Motor neuron (in vitro differentiated cells): ENCODE data around the gene INPP5D. TPM values are rescaled to one million over a fixed set of nuclear protein-coding genes. Genes with fewer than 3 reads are reported as not detected.
"Not testable (repeated sequence)": the region's sequence is repeated elsewhere in the genome, so short reads cannot be mapped to it uniquely, and the experiment has no call there.

Experiments used
- ATAC-seq, 8 experiments: fragments of 200-7000 bp; cut with Tn5 transposase; replicated peaks in 6 of 8; 2 replicates each; pipeline ENCODE4 v1.8.0; 2021; ENCODE audit warnings: mild to moderate bottlenecking in 8 of 8, moderate library complexity in 8 of 8
- H3K27ac ChIP-seq, 2 donors: fragments of 250-450 bp; sonication (Bioruptor Pico); 2 replicates each; pipeline ENCODE4 v1.9.0; 2021; ENCODE audit warnings: antibody characterized with exemption in 2 of 2, mild to moderate bottlenecking in 2 of 2, moderate library complexity in 1 of 2
- H3K4me1 ChIP-seq, 2 donors: fragments of 250-450 bp; sonication (Bioruptor Pico); replicated peaks in 1 of 2; 2 replicates each; pipeline ENCODE4 v1.6.1; 2021; ENCODE audit warnings: antibody characterized with exemption in 2 of 2, mild to moderate bottlenecking in 2 of 2, moderate library complexity in 1 of 2
- H3K4me3 ChIP-seq, 5 donors: fragments of 250-450 bp; sonication (Bioruptor Pico); 2 replicates each; pipeline ENCODE4 v1.9.0; 2021; ENCODE audit warnings: antibody characterized with exemption in 5 of 5, mild to moderate bottlenecking in 5 of 5, moderate library complexity in 4 of 5
- WGBS, 10 experiments: fragments of 450-650 bp; shearing (Covaris generic); methylation state at CpG; one replicate each; pipeline ENCODE4 v1.0.0; 2022; 5-methylcytosine and 5-hydroxymethylcytosine counted together
- in situ Hi-C, 9 experiments: fragments of 400-800 bp; cut with MboI; loops; one replicate each; pipeline ENCODE4 v1.15.0; 2021; ENCODE audit warnings: low sequenced_read_pairs in 9 of 9, low pct_unique_long_range_greater_than_20kb in 2 of 9; ENCODE audit not compliant: unreplicated experiment in 9 of 9
- total RNA-seq, 8 experiments: library from RNA; unstranded; fragments of 300-600 nt; gene quantifications; 2 replicates each; pipeline versions ENCODE4 v1.2.3 to v1.2.4, GENCODE V29; 2022

The INPP5D gene
- total RNA-seq, 8 experiments from 2014 or later, result 2.0 to 8.5 (median 3.8) TPM

DNA sequence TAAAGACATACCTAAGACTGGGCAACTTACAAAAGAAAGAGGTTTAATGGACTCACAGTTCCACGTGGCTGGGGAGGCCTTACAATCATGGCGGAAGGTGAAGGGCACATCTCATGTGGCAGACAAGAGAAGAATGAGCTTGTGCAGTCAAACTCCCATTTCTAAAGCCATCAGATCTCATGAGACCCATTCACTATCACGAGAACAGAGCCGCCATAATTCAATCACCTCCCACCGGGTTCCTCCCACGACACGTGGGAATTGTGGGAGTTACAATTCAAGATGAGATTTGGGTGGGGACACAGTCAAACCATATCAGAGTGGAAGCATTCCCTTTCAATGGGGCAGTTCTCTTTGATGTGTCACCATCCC, 39.7 kb downstream of the INPP5D start:
- in situ Hi-C loops, H3K27ac ChIP-seq, ATAC-seq, H3K4me3 ChIP-seq, H3K4me1 ChIP-seq: not testable (repeated sequence)
- 71 to 100% (median 100%) methylated on average over 1 to 4 of the region's 7 CpGs; no CpG with 5 or more reads in 7 of the 10 experiments for WGBS, 10 experiments

DNA sequence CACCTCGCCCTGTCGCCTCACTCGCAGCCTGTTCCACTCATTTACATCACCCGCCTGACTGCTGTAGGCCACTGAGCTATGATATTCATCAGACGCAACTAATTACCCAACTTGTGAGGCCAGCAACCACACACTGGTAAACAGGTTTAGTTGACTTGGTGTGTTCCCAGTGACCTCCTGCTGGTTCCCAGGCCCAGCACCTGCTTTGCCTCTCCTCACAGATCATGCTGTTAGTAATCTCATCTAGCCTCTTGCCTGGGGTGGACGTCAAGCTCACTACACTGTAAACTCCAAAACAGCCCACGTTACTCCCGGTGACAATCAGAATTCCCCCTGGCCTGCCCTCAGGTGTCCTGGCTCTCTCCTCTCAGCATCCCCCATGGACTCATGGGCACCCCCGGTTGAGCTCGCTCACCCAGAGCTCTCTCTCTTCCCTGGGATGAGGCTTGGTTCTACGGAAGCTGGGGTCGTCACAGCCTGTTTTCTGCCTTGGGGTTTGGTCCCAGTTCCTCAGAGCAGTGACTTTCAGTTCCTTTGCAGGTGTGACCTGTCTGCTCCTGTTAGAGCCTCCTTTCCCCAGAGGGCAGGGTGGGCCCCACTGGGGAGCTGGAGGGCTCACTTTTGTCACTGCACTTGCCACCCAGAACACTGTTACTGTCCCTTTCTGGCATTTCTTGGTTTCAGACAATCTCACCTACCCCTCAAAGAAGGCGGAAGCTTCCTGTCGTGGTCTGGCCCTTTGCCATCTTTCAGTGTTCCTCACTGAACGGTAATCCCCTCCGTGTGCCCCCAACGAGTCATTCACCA, 40.3 kb downstream of the INPP5D start:
- Histone ChIP-seq H3K4me1 (peaks cover 0 to 2% of the 10 kb centered on the region in 2 donors), H3K4me3 (no peak overlapping the region), H3K27ac (no peak overlapping the region)
- WGBS, 10 experiments, result 33 to 93% (median 80%) methylated on average over 1 to 6 of the region's 17 CpGs; no CpG with 5 or more reads in 3 of the 10 experiments
- in situ Hi-C loops, result no loop called here
- ATAC-seq, result no peak

- Histone ChIP-seq H3K27ac (no peak overlapping the region), H3K4me1 (peaks cover 0 to 2% of the 10 kb centered on the region in 2 donors), H3K4me3 (no peak overlapping the region)
- in situ Hi-C loops, result no loop called here
- 17 to 100% (median 68%) methylated on average over 1 to 4 of the region's 4 CpGs; no CpG with 5 or more reads in 4 of the 10 experiments for WGBS, 10 experiments
- no peak for ATAC-seq
These were observed 41.0 kb downstream of the INPP5D start for GRCh38 chr2:233101141-233101540.

- no peak for ATAC-seq
- 57 to 100% (median 79%) methylated on average over 1 to 8 of the region's 8 CpGs; no CpG with 5 or more reads in 2 of the 10 experiments for WGBS, 10 experiments
- H3K4me3 ChIP-seq, result no peak overlapping the region
- H3K27ac ChIP-seq, result no peak overlapping the region
- peaks cover 0 to 2% of the 10 kb centered on the region in 2 donors for H3K4me1 ChIP-seq
- in situ Hi-C loops, result no loop called here
These were observed 41.7 kb downstream of the INPP5D start for GRCh38 chr2:233101816-233102215.

- 53 to 100% (median 72%) methylated on average over 1 to 9 of the region's 17 CpGs; no CpG with 5 or more reads in 2 of the 10 experiments for WGBS, 10 experiments
- in situ Hi-C loops, result no loop called here
- Histone ChIP-seq H3K4me3 (no peak overlapping the region), H3K4me1 (no peaks in the 10 kb centered on the region), H3K27ac (no peak overlapping the region)
- ATAC-seq, result no peak
These were observed 45.2 kb downstream of the INPP5D start for GRCh38 chr2:233105156-233105895.

DNA sequence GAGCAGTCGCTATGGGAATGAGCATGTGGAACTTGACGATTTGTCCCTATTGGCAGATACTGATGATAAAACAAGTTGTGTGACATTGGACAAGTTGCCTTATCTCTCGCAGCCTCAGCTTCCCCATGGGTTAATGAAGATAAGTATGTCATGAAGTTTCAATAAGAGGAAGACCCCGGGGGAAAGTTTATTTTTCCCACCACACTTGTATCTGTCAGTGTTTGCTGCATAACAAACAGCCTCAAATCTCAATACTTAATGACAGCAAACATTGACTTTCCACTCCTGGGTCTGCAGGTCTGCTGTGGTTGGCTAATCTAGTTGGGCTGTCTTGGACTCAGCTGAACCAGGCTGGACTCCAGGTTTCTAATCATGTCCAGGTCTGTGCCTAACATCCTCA, 45.8 kb downstream of the INPP5D start:
- in situ Hi-C loops, result no loop called here
- 8 to 100% (median 79%) methylated on average over 1 to 4 of the region's 4 CpGs; no CpG with 5 or more reads in 1 of the 10 experiments for WGBS, 10 experiments
- Histone ChIP-seq H3K4me1 (no peaks in the 10 kb centered on the region), H3K27ac (no peak overlapping the region), H3K4me3 (no peak overlapping the region)
- no peak for ATAC-seq

DNA sequence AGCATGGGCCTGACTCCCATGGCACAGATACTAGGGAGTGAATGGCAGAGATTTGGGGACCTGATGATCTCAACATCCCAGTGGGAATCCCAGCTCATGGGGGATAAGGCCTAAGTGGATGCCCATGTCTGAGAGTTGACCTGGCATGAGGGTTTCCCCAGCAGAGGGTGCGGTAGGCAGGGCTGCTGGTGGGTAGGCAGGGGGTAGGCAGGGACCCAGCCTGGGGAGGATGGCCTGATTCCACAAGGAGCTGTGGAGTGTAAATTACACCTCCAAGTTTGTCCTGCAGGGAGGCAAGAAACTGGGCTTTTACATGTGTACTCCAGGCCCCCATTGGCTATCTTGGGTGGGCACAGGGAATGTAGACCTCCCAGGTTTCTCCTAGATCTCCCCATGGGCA, 46.9 kb downstream of the INPP5D start:
- no peak for ATAC-seq
- in situ Hi-C loops, result no loop called here
- no peaks in the 10 kb centered on the region for H3K4me1 ChIP-seq
- no peak overlapping the region for H3K4me3 ChIP-seq
- H3K27ac ChIP-seq, result no peak overlapping the region
- 80 to 100% (median 100%) methylated on average over 1 of the region's 1 CpG; no CpG with 5 or more reads in 7 of the 10 experiments for WGBS, 10 experiments

DNA sequence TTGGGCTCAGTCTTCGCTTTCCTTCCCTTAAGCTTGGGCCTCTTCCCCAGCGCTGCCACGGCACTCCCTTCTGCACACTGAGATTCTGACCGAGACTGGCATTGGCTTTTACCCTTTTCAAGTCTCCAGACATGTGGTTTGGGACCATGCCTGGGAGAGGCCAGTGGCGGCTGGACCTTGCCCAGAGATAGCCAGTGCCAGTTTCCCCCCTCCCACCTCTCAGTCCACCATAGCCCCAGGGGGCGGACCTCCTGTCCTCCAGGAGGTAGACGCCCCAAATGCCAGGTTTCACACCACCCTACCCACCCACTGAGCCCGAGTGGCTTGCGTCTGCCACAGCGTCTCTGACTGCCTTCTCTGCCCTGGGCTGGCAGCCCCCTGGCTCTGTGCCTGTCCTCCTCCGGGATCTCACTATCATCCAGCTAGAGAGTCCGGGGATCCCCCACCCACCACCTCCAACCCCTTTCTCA, 47.7 kb downstream of the INPP5D start:
- 75 to 100% (median 85%) methylated on average over 1 to 4 of the region's 12 CpGs; no CpG with 5 or more reads in 6 of the 10 experiments for WGBS, 10 experiments
- Histone ChIP-seq H3K27ac (no peak overlapping the region), H3K4me1 (no peaks in the 10 kb centered on the region), H3K4me3 (no peak overlapping the region)
- in situ Hi-C loops, result no loop called here
- ATAC-seq, result no peak

- WGBS, 10 experiments, result 17 to 73% (median 60%) methylated on average over 1 to 6 of the region's 10 CpGs; no CpG with 5 or more reads in 4 of the 10 experiments
- ATAC-seq, result peak in 3 of 8 experiments; percentile 23 to 63 (median 30)
- H3K4me3 ChIP-seq, result no peak overlapping the region
- no peaks in the 10 kb centered on the region for H3K4me1 ChIP-seq
- in situ Hi-C loops, result no loop called here
- H3K27ac ChIP-seq, result no peak overlapping the region
These were observed 48.7 kb downstream of the INPP5D start for GRCh38 chr2:233108611-233109490.

GRCh38 chr2:233111427-233111826, 51.3 kb downstream of the INPP5D start:
- in situ Hi-C loops, result no loop called here
- Histone ChIP-seq H3K4me1 (no peaks in the 10 kb centered on the region), H3K4me3 (no peak overlapping the region), H3K27ac (no peak overlapping the region)
- 81 to 100% (median 100%) methylated on average over 1 to 4 of the region's 5 CpGs; no CpG with 5 or more reads in 6 of the 10 experiments for WGBS, 10 experiments
- ATAC-seq, result no peak

DNA sequence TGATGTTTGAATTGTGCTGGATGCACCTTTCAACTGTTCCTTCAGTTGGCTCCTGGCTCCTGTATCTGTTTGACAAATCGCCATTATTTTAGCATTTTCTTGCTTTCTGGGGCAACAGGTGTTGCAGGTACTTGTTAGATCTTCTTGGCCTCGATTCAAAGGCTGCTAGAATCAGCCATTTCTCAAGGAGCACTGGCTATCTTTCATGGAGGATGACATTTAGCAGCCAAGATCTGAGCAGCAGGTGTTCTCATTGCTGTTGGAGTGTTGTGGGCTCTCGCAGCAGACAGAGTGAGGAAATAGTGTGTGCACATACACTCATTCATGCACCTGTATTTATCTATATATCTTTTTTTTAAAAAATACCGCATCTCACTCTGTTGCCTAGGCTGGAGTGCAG, 52.2 kb downstream of the INPP5D start:
- no peak for ATAC-seq
- H3K4me3 ChIP-seq, result no peak overlapping the region
- H3K4me1 ChIP-seq, result no peaks in the 10 kb centered on the region
- WGBS, 10 experiments, result 0 to 96% (median 49%) methylated on average over 1 to 4 of the region's 4 CpGs; no CpG with 5 or more reads in 1 of the 10 experiments
- no peak overlapping the region for H3K27ac ChIP-seq
- in situ Hi-C loops, result no loop called here

DNA sequence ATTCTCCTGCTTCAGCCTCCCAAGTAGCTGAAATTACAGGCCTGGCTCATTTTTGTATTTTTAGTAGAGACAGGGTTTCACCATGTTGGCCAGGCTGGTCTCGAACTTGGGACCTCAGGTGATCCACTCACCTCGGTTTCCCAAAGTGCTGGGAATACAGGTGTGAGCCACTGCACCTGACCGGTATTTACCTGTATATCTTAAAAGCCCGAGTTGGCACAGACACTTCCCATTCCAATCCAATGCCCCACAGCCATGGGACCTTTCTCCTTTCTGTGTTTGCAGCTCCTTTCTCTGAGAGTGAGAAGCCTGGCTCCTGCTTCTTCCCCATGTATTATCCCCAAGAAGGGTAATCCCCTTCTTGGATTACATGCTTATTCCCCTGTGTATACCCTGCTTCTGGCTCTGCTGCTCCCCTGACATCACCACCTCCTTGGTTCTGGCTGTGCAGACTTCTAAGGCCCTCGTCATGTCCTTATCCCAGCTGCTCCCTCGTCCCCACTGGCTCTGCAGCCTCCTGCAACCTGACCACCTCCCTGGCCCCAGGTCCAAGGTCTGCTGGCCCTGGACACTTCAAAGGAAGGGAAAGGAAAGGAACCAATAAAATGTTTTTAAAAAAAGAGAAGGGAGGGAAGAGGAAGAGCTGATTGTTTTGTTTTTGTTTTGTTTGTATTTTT, 52.8 kb downstream of the INPP5D start:
- in situ Hi-C loops, result no loop called here
- Histone ChIP-seq H3K4me3 (no peak overlapping the region), H3K4me1 (no peaks in the 10 kb centered on the region), H3K27ac (no peak overlapping the region)
- no peak for ATAC-seq
- 0 to 96% (median 69%) methylated on average over 1 to 6 of the region's 6 CpGs for WGBS, 10 experiments
